Left ventricle myocardium superior (tissue), 1 donor: ENCODE measurements around the gene DPM2. TPM values are rescaled to one million over a fixed set of nuclear protein-coding genes. Genes with fewer than 3 reads are reported as not detected.

Experiments used
- ATAC-seq: fragments of 200-7000 bp; cut with Tn5 transposase; one replicate; pipeline ENCODE4 v1.9.1; 2020; ENCODE audit warnings: mild to moderate bottlenecking, moderate library complexity
- DNase-seq: peaks from one replicate; pipeline ENCODE4 v3.0.0-alpha.2; 2020
- intact Hi-C: fragments of 100-400 bp; cut with micrococcal nuclease; formaldehyde crosslinking; loops from one replicate; pipeline ENCODE4 v1.11.0; 2022
- total RNA-seq: library from RNA; stranded (reverse); fragmentation: NEBNext Ultra II Directional; extraction: Animal tissue kit (Norgen Biotek cat#: 25700); gene quantifications from one replicate; pipeline ENCODE4 v1.2.1, GENCODE V29; 2021
- donor health status: DM: no; HTN: yes; CAD: no; lungs with severe emphysema.

The DPM2 gene
- total RNA-seq, 1 donor from 2014 or later = 11.1 TPM

- DNase-seq (no peak), ATAC-seq (no peak)
- intact Hi-C loops = no loop called here
Observed at GRCh38 chr9:127943011-127943662, 5.5 kb upstream of the DPM2 start.

- ATAC-seq (peak; percentile 62), DNase-seq (peak; percentile 84)
- intact Hi-C loops = no loop called here
Observed at GRCh38 chr9:127942216-127943010, 4.8 kb upstream of the DPM2 start.

GRCh38 chr9:127941961-127942215 is 4.2 kb upstream of the DPM2 start:
- ATAC-seq (no peak), DNase-seq (no peak)
- intact Hi-C loops = no loop called here

GRCh38 chr9:127941062-127941960 is 3.7 kb upstream of the DPM2 start:
- no peak for ATAC-seq
- intact Hi-C loops = no loop called here
- no peak for DNase-seq

GRCh38 chr9:127940593-127940992 is 2.9 kb upstream of the DPM2 start:
- DNase-seq (no peak), ATAC-seq (no peak)
- intact Hi-C loops = no loop called here

- DNase-seq = peak; percentile 57
- intact Hi-C loops = loop anchor here (5.0 kb wide), 1 partner anchor 94 kb away; no protein-coding TSS in a partner anchor
- peak; percentile 40 for ATAC-seq
Observed at GRCh38 chr9:127938298-127938690, 640 bp upstream of the DPM2 start.

- intact Hi-C loops = loop anchor here (5.0 kb wide), 1 partner anchor 95 kb away; no protein-coding TSS in a partner anchor
- ATAC-seq = no peak
- DNase-seq = no peak
Observed at GRCh38 chr9:127937056-127937387, 632 bp downstream of the DPM2 start.

- intact Hi-C loops = loop anchor here (5.0 kb wide), 1 partner anchor 96 kb away; no protein-coding TSS in a partner anchor
- DNase-seq (no peak), ATAC-seq (no peak)
Observed at GRCh38 chr9:127936347-127936852, 1.3 kb downstream of the DPM2 start.

GRCh38 chr9:127935765-127936221 is 1.9 kb downstream of the DPM2 start:
- DNase-seq (no peak), ATAC-seq (no peak)
- intact Hi-C loops = loop anchor here (5.0 kb wide), 1 partner anchor 97 kb away; no protein-coding TSS in a partner anchor

- DNase-seq (no peak), ATAC-seq (no peak)
- intact Hi-C loops = loop anchor here (5.0 kb wide), 1 partner anchor 97 kb away; no protein-coding TSS in a partner anchor
Observed at GRCh38 chr9:127934986-127935385, 2.7 kb downstream of the DPM2 start.

- intact Hi-C loops = no loop called here
- DNase-seq = no peak
- ATAC-seq = no peak
Observed at GRCh38 chr9:127934248-127934647, 3.4 kb downstream of the DPM2 start.

- intact Hi-C loops = no loop called here
- no peak for ATAC-seq
- DNase-seq = no peak
Observed at GRCh38 chr9:127931092-127931881, 6.4 kb downstream of the DPM2 start.

- intact Hi-C loops = no loop called here
- ATAC-seq (peak; percentile 89), DNase-seq (peak; percentile 92)
Observed at GRCh38 chr9:127930231-127931091, 7.2 kb downstream of the DPM2 start, which contains the start of gene PIP5KL1. Gene PIP5KL1 (minus strand): TSS chr9:127930777. CDS start chr9:127930752, 25 bp downstream.

GRCh38 chr9:127929625-127929979 is 8.1 kb downstream of the DPM2 start:
- intact Hi-C loops = no loop called here
- no peak for ATAC-seq
- DNase-seq = no peak

- ATAC-seq (no peak), DNase-seq (no peak)
- intact Hi-C loops = no loop called here
Observed at GRCh38 chr9:127928676-127929624, 8.7 kb downstream of the DPM2 start.

GRCh38 chr9:127927988-127928675 is 9.5 kb downstream of the DPM2 start:
- ATAC-seq (peak; percentile 7), DNase-seq (no peak)
- intact Hi-C loops = no loop called here
